Kidney (tissue), 14 donors: Measurements from ENCODE around the gene PLXNA2. TPM values are rescaled to one million over a fixed set of nuclear protein-coding genes. Genes with fewer than 3 reads are reported as not detected.
A peak's percentile ranks its signal among the peaks of the same experiment; 100 is the strongest.

Source experiments
- DNase-seq, 5 donors: peaks; one replicate each; pipeline ENCODE4 v3.0.0-alpha.2; 2013 to 2020
- FAIRE-seq: peaks from 2 replicates; lab custom pipeline; 2012; peaks lifted over from hg19 to GRCh38; lab: Jason Lieb, UNC
- H3K27ac ChIP-seq, 2 donors: one replicate each; pipeline ENCODE4 v1.7.0; 2013; ENCODE audit warnings: low read depth in 2 of 2, low read length in 2 of 2, inconsistent platforms in 1 of 2
- H3K27me3 ChIP-seq: one replicate; pipeline ENCODE4 v1.7.1; 2013; ENCODE audit warnings: low read length, inconsistent platforms; ENCODE audit not compliant: control insufficient read depth, insufficient read depth
- H3K36me3 ChIP-seq, 3 donors: one replicate each; pipeline versions ENCODE4 v1.7.0 to v1.7.1; 2013; ENCODE audit warnings: low read length in 3 of 3, control low read depth in 1 of 3, inconsistent platforms in 1 of 3; ENCODE audit not compliant: insufficient read depth in 3 of 3, control insufficient read depth in 2 of 3
- H3K4me1 ChIP-seq, 3 donors: one replicate each; pipeline versions ENCODE4 v1.7.0 to v1.7.1; 2013; ENCODE audit warnings: low read length in 3 of 3, inconsistent platforms in 1 of 3, low read depth in 1 of 3; ENCODE audit not compliant: control insufficient read depth in 2 of 3, insufficient read depth in 2 of 3
- H3K4me3 ChIP-seq, 3 donors: one replicate each; pipeline versions ENCODE4 v1.7.0 to v1.8.1; 2013; ENCODE audit warnings: low read length in 3 of 3, control low read depth in 1 of 3, inconsistent platforms in 1 of 3
- H3K9ac ChIP-seq, 3 donors: one replicate each; pipeline versions ENCODE4 v1.7.0 to v1.7.1; 2013; ENCODE audit warnings: low read length in 3 of 3, control low read depth in 1 of 3, inconsistent platforms in 1 of 3
- H3K9me3 ChIP-seq, 3 donors: one replicate each; pipeline versions ENCODE4 v1.7.0 to v1.7.1; 2013; ENCODE audit warnings: low read length in 3 of 3, control low read depth in 1 of 3, inconsistent platforms in 1 of 3; ENCODE audit not compliant: control insufficient read depth in 2 of 3, insufficient read depth in 1 of 3
- intact Hi-C: fragments of 100-400 bp; cut with DNase I; formaldehyde crosslinking; loops from one replicate; pipeline ENCODE4 v1.11.1; 2022
- polyA plus RNA-seq: library from polyadenylated mRNA; stranded (reverse); fragments of 350-450 nt; fragmentation: Illumina TruSeq; extraction: RNeasy Lipid Tissue Mini Kit (QIAGEN cat#74804); gene quantifications from one replicate; pipeline ENCODE4 v1.2.3, GENCODE V29; 2014; ENCODE audit warnings: low read depth, low replicate concordance; ENCODE audit not compliant: insufficient read depth
- total RNA-seq: library from RNA; stranded (reverse); fragmentation: NEBNext Ultra II Directional; extraction: Animal tissue kit (Norgen Biotek cat#: 25700); gene quantifications from one replicate; pipeline ENCODE4 v1.2.1, GENCODE V29; 2021
- TF ChIP-seq, protein P1 (sequence below): IDR thresholded peaks from 3 replicates; pipeline ENCODE4 v1.5.1; 2012; ENCODE audit warnings: mild to moderate bottlenecking, moderate library complexity, borderline replicate concordance; ENCODE audit not compliant: insufficient read depth; ENCODE audit errors: extremely low read depth
- donor health status: control.
- donor health status: control.
- donor health status: control.
- donor health status: control.
- donor health status: control.
- donor health status: DM: yes; HTN: yes; CAD: no.
- donor health status: Normal renal cell carcinoma (clear cell type).

The PLXNA2 gene
- total and polyA plus RNA-seq, 2 donors from 2014 or later = 2.4 to 27.9 TPM

GRCh38 chr1:208137193-208137592 lies 107.0 kb downstream of the PLXNA2 start:
- FAIRE-seq (no peak), DNase-seq (peak in 3 of 5 donors; percentile 52 to 89 (median 89))
- Histone ChIP-seq H3K9me3 (no peaks in the 10 kb centered on the region), H3K4me3 (no peak overlapping the region), H3K4me1 (peaks cover 0 to 10% (median 2%) of the 10 kb centered on the region in 3 donors), H3K27ac (no peak overlapping the region), H3K36me3 (no peaks in the 10 kb centered on the region), H3K9ac (no peak overlapping the region), H3K27me3 (no peaks in the 10 kb centered on the region)
- TF ChIP-seq, protein P1, sequence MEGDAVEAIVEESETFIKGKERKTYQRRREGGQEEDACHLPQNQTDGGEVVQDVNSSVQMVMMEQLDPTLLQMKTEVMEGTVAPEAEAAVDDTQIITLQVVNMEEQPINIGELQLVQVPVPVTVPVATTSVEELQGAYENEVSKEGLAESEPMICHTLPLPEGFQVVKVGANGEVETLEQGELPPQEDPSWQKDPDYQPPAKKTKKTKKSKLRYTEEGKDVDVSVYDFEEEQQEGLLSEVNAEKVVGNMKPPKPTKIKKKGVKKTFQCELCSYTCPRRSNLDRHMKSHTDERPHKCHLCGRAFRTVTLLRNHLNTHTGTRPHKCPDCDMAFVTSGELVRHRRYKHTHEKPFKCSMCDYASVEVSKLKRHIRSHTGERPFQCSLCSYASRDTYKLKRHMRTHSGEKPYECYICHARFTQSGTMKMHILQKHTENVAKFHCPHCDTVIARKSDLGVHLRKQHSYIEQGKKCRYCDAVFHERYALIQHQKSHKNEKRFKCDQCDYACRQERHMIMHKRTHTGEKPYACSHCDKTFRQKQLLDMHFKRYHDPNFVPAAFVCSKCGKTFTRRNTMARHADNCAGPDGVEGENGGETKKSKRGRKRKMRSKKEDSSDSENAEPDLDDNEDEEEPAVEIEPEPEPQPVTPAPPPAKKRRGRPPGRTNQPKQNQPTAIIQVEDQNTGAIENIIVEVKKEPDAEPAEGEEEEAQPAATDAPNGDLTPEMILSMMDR = no peak
- intact Hi-C loops = loop anchor here (10.0 kb wide), 1 partner anchor 98 kb away; no protein-coding TSS in a partner anchor

DNA sequence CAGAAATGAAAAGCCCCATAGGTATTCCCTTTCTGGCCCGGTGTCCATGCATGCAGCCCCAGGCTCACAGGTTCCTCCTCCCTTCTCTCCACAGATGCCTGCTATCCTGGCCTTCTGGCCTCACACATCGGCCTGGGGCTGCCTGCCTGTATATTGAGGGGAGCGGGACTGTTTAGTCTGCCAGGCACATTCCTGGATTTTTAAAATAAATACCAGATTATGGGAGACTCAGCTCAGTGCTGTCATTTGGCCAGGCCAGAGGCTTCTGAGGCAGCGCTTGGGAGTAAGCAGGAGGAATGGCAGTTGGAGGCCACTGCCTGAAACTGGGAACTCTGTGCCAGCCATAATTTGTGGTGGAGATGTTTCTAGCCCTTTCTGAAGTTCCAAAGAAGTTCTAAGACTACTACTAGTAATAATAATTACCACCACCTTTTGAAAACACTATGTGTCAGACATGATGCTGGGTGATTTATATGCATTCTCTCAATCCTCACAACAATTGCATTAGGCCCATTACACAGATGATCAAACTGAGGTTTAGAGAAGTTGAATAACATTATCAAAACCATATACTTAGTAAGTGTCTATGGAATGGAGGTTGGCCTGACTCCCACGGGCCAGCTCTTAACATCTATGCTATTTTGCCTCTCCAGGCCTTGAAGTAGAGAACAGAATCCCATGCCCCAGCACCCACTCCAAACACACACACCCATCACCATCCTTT lies 107.6 kb downstream of the PLXNA2 start:
- no peak overlapping the region for H3K9ac ChIP-seq
- DNase-seq (no peak), FAIRE-seq (no peak)
- H3K4me1 ChIP-seq = peaks cover 0 to 10% (median 7%) of the 10 kb centered on the region in 3 donors
- H3K27me3 ChIP-seq = no peaks in the 10 kb centered on the region
- H3K9me3 ChIP-seq = no peaks in the 10 kb centered on the region
- intact Hi-C loops = loop anchor here (10.0 kb wide), 1 partner anchor 98 kb away; no protein-coding TSS in a partner anchor
- TF ChIP-seq, protein P1 = no peak
- H3K27ac ChIP-seq = no peak overlapping the region
- H3K4me3 ChIP-seq = no peak overlapping the region
- no peaks in the 10 kb centered on the region for H3K36me3 ChIP-seq

- Histone ChIP-seq H3K27ac (no peak overlapping the region), H3K27me3 (no peaks in the 10 kb centered on the region), H3K9me3 (no peaks in the 10 kb centered on the region), H3K4me3 (no peak overlapping the region), H3K9ac (no peak overlapping the region), H3K4me1 (peaks cover 0 to 7% (median 3%) of the 10 kb centered on the region in 3 donors), H3K36me3 (no peaks in the 10 kb centered on the region)
- FAIRE-seq = no peak
- intact Hi-C loops = loop anchor here (10.0 kb wide), 1 partner anchor 99 kb away; no protein-coding TSS in a partner anchor
- no peak for DNase-seq
- TF ChIP-seq, protein P1 = no peak
These were observed 108.8 kb downstream of the PLXNA2 start for GRCh38 chr1:208135354-208135753.
